ENCODE results near the gene PRKN.

PRKN gene

DNA sequence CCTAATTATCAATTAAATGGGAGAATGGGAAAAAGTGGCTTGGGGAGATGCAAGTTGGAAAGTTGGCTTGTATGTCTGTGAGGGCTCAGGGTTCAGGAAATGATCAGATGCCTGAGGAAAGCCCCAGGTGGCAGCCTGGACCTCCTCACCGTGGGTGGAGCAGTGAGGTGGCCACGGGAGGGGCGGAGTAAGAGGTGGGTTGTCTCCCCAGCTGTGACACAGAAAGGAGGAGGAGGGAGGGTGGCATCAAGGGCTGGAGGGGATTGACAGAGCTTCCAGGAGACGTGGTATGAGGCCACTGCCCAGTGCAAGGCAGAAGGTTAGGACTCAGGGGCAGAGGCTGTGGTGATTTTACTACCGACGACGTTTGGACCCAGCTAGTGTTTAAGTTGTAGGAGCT is 672.2 kb downstream of the PRKN start:
- DNase-seq (ENCODE audit: low read depth), result no peak

DNA sequence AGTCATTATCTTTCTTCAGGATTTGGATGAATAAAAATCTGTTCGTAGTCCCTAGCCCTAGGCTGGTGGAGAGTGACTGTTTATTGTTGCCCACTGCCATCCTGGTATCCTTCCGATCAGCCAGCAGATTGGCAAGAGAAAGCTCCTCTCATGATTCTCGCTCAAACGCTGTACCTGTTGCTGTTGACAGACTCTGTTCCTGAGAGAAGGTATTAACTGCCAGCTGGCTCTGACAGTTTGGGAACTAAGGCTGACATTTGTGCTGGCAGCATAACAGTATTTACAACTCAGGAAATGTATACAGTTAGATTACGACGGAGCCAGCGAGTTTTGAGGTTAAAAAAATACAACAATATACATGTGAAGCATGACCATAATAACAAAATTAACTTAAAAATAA is 674.5 kb downstream of the PRKN start:
- no peak for DNase-seq (ENCODE audit: low read depth)

DNA sequence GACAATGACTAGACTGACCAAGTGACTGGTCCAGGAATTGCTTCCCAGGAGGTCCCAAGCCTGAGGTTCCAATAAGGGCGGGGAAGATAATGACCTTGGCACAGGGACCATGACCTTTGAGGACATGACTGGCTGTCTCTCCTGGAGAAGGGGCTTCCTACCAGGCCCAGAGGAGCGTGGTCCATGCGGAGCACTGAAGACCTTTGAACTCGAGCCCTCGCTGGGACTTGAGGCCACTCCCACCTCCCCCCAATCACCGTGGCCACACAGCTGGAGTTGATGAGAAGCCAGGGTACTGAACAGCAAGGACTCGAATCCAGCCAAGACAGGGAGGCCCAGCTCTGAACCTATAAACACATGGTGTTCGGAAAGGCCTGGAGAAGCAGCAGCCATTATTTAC is 677.0 kb downstream of the PRKN start:
- no peak for DNase-seq (ENCODE audit: low read depth)

DNA sequence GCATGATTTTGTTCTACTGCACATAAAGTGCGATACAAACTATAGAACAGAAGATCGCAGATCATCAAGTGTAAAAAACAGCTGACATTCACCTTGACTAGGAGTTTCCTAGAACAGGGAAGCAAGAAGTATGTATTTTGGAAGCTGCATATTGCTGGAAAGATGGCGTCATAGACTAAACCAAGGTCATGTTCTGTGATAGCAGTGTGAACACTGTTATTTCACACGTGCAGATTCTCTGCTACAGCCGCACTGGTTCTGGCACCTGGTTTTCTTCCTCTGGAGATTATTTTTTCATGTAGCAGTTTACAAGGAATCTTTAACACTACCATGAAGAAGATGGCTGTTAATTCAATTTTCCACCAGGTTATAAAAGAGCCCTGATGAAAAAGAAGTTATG is 681.2 kb downstream of the PRKN start:
- no peak for DNase-seq (ENCODE audit: low read depth)

DNA sequence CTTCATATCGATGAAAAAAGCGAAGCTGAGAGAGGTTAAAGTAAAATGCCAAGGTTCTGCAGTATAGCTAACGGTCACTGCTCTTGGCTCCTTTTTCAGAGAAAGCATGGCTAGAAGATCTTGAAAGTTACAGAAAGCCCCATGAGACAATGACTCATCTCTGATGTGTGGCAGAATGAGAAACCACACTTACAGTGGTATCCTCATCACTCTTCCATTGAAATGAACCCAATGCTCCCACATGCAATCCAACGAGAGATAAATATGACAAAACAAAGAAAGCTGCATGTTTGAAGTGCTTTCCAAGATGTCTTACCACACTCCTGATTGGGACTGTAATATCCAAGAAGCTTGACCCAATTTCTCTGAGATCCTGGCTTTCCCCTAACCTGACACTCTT is 694.9 kb downstream of the PRKN start:
- DNase-seq (ENCODE audit: low read depth), result no peak

DNA sequence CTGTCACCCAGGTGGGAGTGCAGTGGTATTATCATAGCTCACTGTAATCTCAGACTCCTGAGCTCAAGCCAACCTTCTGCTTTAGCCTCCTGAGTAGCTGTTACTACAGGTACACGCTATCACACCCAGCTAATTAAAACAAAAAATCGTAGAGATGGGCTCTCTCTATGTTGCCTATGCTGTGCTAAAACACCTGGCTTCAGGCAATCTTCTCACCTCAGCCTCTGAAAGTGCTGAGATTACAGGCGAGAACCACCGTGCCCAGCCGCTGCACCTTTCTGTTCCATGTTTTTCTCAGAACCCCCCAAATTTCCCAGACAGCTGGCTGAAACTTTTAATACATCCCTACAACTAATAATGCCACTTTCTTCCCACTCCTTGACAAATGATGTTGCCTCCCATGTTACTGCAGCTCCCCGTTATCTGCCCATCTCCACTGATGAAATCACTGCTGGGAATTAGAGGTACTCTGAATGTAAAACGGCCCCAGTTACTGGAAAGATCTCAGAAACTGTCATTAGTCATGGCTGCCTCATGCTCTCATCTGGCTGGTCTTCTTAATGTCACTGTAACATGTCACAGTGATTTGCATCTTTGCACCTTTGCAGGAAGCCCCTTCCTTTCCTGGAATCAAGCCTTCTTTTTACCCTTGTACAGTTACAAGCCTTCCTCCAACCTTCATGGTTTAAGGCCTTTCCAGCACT is 697.5 kb downstream of the PRKN start:
- no peak for DNase-seq (ENCODE audit: low read depth)

DNA sequence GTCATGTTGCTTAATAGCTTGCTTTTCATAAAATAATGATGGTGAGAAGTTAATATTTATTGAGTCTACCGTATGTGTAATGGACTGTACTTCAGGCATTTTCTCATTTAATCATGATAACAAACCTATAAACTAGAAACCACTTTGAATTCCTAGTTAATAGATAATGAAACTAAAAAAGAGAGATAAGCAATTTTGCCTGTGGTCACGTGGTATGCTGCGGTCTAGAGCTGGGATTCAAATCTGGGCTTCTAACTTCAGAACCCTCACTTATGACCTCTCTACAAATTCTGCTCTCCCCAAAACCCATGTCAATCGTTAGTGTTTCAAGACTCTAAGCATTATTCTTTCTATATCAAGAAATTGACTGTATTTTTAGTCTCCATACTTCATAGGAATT is 700.7 kb downstream of the PRKN start:
- DNase-seq (ENCODE audit: low read depth), result no peak

DNA sequence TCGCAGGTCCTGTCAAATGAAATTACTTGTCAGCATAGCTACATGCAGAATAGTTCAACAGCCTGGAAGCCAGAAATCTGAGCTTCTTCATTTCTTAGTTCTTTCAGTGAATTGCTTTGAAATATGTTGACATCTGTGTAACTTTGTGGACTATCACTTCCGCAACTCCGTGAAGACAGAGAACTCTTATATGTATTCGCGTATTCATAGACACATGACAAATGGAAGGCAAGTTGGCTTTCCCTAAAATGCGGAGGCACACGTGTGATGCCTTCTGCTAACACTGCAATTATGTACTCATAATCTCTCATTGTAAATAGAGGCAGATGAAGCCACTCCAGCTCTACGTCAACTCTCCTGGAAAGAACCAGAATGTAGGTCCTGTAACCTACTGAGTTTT is 701.5 kb downstream of the PRKN start:
- DNase-seq (ENCODE audit: low read depth), result no peak

DNA sequence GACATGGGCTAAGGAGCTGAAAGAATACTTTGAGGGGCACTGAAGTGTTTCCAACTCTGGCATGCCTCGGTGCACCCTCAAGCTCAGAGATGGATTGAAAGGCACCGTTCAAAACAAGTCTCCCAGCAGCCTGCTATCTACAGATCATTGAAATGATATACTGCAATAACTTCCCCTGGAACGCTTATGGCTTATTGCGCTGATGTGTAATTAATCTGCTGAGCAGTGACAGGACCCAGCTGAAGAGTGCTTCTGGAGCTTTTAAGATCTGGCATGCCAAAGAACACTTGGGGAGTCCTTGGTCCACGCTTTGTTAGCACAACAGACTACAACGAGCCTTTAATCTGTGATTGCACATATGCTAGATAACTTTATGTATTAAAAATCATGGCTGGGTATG is 708.2 kb downstream of the PRKN start:
- no peak for DNase-seq (ENCODE audit: low read depth)

DNA sequence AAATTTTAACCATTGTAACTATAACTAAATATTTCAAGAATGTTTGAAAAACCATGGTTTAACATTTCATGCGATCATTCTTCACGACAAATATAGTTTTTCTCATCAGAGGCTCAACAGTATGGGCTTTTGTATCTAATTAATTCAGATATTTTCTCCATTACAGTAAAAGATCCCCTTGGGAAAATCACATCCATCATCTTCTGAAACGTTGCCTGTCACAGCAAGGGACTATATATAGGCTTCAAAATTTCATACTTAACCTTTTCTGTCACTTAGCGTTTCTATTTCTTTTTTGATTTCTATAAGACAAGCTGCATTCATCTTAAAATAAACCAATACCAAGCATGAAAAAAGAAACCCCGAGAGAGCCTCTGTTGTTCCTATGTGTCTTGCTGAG is 710.0 kb downstream of the PRKN start:
- no peak for DNase-seq (ENCODE audit: low read depth)

DNA sequence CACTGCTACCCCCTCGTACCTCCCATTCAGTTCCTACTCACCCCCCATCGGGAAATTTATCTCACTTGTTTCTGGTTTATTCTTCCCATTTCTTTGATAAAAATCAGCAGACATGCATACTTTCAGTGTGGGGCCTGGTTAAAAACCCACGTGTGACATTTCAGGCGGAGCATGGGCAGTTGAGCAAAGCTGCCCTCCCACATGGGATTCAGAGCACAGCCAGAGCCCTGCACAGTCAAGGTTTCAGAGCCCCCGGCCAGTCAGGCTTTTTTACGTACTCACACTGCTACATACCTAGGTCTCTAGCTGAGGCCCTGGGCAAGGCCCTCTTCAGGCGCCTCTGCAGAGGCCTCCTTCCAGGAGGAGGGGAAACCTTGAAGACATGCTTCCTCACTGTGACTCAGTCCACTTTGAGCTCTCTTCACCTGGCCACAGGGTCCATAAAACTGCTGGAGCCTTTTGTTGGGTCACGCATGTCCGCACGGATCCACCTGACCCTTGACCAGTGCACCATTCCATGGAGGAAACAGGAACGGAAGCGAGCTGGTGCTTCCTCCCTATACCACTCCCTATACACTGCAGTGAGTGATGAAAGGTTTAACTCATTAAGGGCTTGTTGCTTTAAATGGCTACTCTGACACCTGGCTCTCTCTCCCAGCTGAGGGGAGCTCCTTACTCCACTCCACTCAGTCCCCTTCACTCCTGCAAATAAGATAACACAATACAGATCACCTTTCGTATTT is 713.3 kb downstream of the PRKN start:
- no peak for DNase-seq (ENCODE audit: low read depth)

DNA sequence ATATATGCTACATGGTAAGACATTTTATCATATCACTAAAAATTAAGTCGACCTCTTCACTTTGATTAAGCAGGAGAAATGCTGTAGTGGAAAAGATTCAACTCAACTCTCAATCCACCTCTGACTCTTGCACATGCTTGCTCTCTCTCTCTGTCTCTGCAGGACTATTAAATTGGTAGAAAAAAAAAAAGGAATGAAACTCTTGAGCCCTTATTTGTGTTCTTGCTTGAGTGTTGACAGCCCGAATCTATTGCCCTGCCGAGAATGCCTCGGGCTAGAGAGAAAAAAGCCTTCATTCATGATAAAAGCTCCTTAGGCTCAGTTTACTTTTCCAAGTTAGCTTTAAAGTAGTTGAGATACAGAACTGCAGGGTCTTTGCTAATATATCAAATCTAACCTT is 722.2 kb downstream of the PRKN start:
- DNase-seq (ENCODE audit: low read depth), result no peak

DNA sequence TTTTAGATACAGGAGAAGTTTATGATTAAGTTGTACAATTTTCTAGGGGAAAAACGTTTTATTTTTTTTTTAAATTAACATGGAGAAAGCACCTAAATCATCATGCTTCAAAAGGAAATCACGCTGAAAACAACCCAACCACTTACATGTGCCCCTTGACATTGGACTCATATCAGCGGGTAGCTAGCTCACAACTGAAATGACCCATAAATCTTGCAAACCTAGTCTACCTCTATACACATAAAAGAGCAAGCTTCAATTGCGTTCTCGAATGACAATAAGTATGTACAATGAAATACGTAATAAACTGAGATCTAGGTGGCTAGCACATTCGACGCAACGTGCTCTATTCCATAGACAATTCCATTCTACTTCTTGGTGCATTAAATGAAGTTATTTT is 730.8 kb downstream of the PRKN start:
- no peak for DNase-seq (ENCODE audit: low read depth)

DNA sequence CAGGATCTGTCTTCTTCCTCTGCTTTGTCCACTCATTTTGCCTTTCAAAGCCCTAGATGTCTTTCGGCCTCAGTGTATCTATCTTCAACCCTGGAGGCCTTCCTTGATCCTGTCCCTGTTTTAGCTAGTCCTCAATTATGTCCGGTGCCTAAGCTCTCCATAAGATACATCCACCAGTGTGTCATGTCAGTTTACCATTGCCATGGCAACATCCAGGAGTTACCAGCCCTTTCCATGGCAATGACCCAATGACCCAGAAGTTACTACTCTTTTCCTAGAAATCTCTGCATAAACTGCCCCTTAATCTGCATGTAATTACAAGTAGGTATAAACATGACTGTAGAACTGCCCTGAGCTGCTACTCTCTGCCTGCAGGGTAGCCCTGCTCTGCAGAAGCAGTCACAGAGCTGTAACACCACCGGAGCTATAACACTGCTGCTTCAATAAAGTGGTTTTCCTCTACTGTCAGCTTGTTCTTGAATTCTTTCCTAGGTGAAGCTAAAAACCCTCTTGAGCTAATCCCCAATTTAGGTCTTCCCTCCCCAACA is 741.6 kb downstream of the PRKN start:
- DNase-seq (ENCODE audit: low read depth), result no peak

DNA sequence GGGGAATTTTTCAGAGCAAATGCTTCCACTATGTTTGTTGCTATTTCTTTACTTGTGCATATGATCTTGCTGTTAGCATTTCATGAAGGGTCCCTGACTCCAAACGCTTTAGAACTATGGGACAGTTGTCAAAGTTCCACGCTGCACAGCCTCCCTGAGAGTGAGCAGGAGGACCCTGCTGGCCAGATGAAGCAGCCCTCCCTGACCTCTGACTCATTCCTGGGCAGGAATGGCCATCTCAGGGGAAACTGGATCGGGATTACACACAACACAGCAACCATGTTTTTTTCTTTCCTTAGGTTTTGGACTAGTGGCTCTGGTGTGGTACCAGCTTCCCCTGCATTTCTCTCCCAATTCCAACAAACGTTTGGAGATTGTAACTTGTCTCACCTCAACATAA is 742.9 kb downstream of the PRKN start:
- no peak for DNase-seq (ENCODE audit: low read depth)

DNA sequence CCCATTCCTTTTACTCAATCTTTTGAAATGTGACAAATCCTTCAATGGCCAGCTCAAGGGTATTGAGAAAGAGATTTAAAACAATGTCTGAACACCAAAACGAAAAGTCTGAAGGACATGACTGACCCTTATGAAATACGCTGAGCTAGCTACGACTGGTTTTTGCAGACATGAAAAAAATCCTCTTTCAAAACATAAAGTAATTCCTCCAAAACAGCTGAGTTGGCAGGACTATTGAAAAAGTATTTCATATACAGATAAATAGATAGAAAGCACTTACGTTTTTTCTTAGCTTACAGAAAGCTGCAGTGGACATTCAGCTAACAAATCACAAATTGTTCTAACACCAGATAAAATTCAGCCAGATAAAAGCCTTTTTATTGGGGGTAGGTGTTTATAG is 751.0 kb downstream of the PRKN start:
- no peak for DNase-seq (ENCODE audit: low read depth)

DNA sequence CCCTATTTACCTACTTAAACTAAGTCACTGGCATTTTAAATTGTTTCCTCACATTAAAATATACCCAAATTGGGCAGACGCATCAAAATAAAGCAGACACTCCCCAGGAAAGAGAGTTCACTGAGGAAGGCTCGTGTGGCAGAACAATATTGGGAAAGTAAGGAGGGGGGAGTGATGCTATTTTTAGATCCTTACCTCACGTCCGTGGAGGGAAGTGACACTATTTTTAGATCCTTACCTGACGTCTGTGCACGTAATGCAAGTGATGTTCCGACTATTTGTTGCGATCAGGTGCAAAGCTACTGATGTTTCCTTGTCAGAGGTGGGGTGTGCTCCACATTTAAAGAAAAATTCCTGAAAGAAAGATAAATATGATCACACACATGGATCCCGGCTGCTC is 754.5 kb downstream of the PRKN start:
- no peak for DNase-seq (ENCODE audit: low read depth)

DNA sequence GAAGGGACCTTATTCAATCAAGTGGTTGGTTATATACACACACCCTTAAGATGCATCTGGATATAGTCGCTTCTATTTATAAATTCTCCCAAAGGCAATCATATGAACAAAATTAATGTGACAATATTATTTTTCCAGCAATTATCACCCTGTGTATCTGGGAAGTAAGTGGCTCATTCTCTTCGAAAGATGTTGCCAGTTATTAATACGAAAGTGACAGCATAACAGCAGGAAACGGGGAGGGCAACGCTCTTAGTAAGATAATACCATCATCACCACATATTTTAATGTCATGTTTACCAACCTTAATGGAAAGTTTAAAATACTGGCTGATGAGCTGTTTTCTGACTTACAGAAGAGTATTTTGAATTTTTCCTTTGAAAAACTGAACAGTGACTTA is 756.5 kb downstream of the PRKN start:
- no peak for DNase-seq (ENCODE audit: low read depth)

DNA sequence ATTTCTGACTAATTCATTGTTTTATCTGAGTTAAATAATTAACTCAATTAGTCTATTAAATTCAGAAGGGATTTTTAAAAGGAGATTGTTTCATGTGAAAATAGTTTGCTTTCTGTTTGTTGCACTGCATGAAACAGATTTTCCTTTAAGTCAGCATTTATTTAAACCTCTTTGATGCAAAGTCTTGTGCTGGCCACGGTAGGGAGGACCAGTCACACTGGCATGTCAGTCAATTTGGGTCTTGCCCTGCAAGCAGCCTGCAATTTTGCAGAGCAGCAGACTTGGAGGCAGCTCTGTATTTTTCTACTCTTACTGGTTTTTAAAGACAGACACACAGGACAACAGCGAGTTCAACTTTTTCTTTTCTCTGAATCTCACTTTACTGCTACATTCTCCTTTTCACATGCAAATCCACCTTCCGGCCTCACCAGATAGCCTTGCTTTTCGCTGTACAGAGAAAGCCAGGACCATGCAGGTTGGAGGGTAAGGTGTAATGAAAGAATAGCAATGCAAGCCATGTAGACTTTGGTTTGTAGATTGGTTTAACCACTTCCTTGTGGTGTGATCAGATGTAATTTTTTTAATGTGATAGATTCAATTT is 763.8 kb downstream of the PRKN start:
- no peak for DNase-seq (ENCODE audit: low read depth)

DNA sequence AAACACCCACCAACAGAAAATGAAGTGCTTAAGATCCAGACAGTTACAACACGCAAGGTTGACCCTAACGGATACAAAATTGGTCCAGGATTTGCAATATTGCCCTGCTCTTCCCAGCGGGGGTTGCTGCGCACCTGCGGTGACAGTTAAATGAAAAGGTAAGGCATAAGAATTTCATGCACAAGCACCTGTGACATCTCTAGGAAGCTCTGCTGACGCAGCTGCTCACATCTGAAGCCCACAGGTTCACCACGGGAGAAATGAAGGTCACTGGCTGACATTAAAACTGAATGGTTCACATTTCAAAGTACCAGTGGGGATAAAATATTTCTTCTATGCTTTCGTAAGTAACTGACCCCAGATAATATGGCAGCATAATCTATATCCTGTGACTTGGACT is 764.4 kb downstream of the PRKN start:
- no peak for DNase-seq (ENCODE audit: low read depth)

DNA sequence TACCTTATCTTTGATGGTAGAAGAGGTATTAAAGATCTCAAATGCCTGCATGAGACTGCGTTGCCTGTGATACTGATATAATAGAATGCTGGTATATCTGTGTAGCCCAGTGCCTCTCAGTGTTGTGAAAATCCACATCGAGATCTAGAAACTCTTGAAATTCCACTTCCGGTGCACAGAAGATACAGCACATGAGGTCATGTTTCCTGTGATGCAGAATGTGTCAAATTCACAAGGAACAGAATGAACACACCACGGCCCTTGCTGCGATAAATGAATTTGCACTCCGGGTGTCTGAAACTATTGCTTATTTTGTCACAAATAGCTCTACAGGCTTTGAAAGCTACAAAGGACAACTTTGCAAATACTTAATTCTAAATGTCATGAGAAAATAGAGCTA is 765.8 kb downstream of the PRKN start:
- no peak for DNase-seq (ENCODE audit: low read depth)

DNA sequence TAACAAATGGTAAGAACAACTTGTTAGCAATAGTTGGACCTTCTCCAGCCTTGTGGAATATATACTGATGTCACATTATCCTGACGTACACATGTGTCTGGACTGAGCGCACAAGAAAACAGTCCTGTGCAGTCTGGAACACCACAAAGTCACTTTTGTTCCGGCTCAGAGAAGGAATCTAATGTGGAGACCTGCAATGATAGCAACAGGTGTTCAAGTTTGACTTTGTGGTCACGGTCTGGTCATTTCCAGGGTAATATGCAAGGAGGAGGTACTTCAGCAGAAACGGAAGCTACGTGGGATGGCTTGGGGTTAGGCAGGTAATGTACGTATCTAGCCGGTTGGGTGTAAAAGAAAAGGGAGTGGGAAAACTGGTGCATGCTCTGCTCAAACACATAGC is 766.5 kb downstream of the PRKN start:
- DNase-seq (ENCODE audit: low read depth), result no peak

DNA sequence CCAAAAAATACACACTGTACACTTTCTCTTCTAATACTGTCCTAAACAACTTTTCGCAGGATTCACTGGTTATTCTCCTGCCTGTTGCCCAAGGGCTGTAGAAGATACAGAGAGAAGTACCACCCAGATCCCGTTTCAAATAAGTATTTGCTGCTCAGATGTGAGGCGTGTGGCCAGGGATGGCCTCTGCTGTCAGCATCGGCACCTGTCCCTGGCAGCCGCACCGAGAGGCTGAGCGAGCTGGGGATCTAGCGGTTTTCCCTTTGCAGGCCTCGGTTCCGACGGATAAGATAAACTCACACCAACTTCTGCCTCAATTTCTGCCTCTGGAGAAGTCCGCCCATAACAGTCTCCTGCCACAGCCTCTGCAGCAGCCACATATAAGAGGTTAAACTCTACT is 768.5 kb downstream of the PRKN start:
- no peak for DNase-seq (ENCODE audit: low read depth)

All from CMK (cell line).